ENCODE results near the gene PTPRZ1. TPM values are rescaled to one million over a fixed set of nuclear protein-coding genes. Genes with fewer than 3 reads are reported as not detected.

The PTPRZ1 gene
- polyA plus RNA-seq (ENCODE audit: insufficient read length) = 2.6 TPM

- DNase-seq = peak; percentile 54
Observed at GRCh38 chr7:121872831-121873288, at the start of gene PTPRZ1. Gene PTPRZ1, plus strand, starts transcription at chr7:121873161. Its CDS starts 339 bp downstream, at chr7:121873500.

- DNase-seq = no peak
Observed at GRCh38 chr7:121824276-121824675, 48.7 kb upstream of the PTPRZ1 start.

- no peak for DNase-seq
Observed at GRCh38 chr7:121831351-121831750, 41.6 kb upstream of the PTPRZ1 start.

GRCh38 chr7:121831801-121832200 lies 41.2 kb upstream of the PTPRZ1 start:
- DNase-seq = no peak

- no peak for DNase-seq
Observed at GRCh38 chr7:121832347-121832746, 40.6 kb upstream of the PTPRZ1 start.

- no peak for DNase-seq
Observed at GRCh38 chr7:121833991-121834390, 39.0 kb upstream of the PTPRZ1 start.

- no peak for DNase-seq
Observed at GRCh38 chr7:121837462-121837861, 35.5 kb upstream of the PTPRZ1 start.

GRCh38 chr7:121847041-121847440 lies 25.9 kb upstream of the PTPRZ1 start:
- no peak for DNase-seq

GRCh38 chr7:121853307-121853706 lies 19.7 kb upstream of the PTPRZ1 start:
- no peak for DNase-seq

- no peak for DNase-seq
Observed at GRCh38 chr7:121860953-121861352, 12.0 kb upstream of the PTPRZ1 start.

- DNase-seq = no peak
Observed at GRCh38 chr7:121862591-121862990, 10.4 kb upstream of the PTPRZ1 start.

GRCh38 chr7:121871188-121871587 lies 1.8 kb upstream of the PTPRZ1 start:
- no peak for DNase-seq

GRCh38 chr7:121873289-121874194 lies 581 bp downstream of the PTPRZ1 start:
- DNase-seq = peak; percentile 8

- DNase-seq = no peak
Observed at GRCh38 chr7:121874298-121874697, 1.3 kb downstream of the PTPRZ1 start.

GRCh38 chr7:121875203-121875602 lies 2.2 kb downstream of the PTPRZ1 start:
- DNase-seq = no peak

GRCh38 chr7:121876656-121877500 lies 3.9 kb downstream of the PTPRZ1 start:
- no peak for DNase-seq

- DNase-seq = no peak
Observed at GRCh38 chr7:121878918-121879464, 6.0 kb downstream of the PTPRZ1 start.

- no peak for DNase-seq
Observed at GRCh38 chr7:121879544-121879943, 6.6 kb downstream of the PTPRZ1 start.

GRCh38 chr7:121882731-121883130 lies 9.8 kb downstream of the PTPRZ1 start:
- no peak for DNase-seq

- DNase-seq = no peak
Observed at GRCh38 chr7:121885166-121885920, 12.4 kb downstream of the PTPRZ1 start.

GRCh38 chr7:121887634-121888033 lies 14.7 kb downstream of the PTPRZ1 start:
- DNase-seq = no peak

GRCh38 chr7:121890833-121891232 lies 17.9 kb downstream of the PTPRZ1 start:
- DNase-seq = no peak
